ENCODE data around the gene AKAP13. TPM values are rescaled to one million over a fixed set of nuclear protein-coding genes. Genes with fewer than 3 reads are reported as not detected.

Gene AKAP13
- total RNA-seq, 1 donor from 2014 or later = 73.8 TPM

GRCh38 chr15:85684174-85684710 lies 303.8 kb downstream of the AKAP13 start:
- no peaks in the 10 kb centered on the region for H3K79me2 ChIP-seq (ENCODE audit: low read depth)
- H3K27ac ChIP-seq = no peak overlapping the region
- no peaks in the 10 kb centered on the region for H4K20me1 ChIP-seq (ENCODE audit: low read depth)
- H3K9me3 ChIP-seq (ENCODE audit: low read depth) = no peaks in the 10 kb centered on the region
- no peak overlapping the region for H3K4me2 ChIP-seq
- Mint-ChIP-seq H3K9me3 (no peaks in the 10 kb centered on the region), H3K27me3 (ENCODE audit: insufficient read depth, low read depth) (no peaks in the 10 kb centered on the region), H3K4me3 (no peak overlapping the region), H3K36me3 (peaks cover 14% of the 10 kb centered on the region), H3K4me1 (peaks cover 5% of the 10 kb centered on the region), H3K27ac (no peak overlapping the region)
- no peaks in the 10 kb centered on the region for H3K27me3 ChIP-seq
- H2AFZ ChIP-seq (replicated peaks) = no peak overlapping the region
- no peak for TF ChIP-seq EZH2 (IDR thresholded peaks at IDR 0.05)
- TF ChIP-seq EZH2phosphoT487 (IDR thresholded peaks at IDR 0.05) = no peak
- peaks cover 2% of the 10 kb centered on the region for H3F3A ChIP-seq (ENCODE audit: low read depth)
- H3K36me3 ChIP-seq = no peaks in the 10 kb centered on the region
- no peak for DNase-seq (ENCODE audit: low spot score)
- H3K9ac ChIP-seq = no peak overlapping the region
- H3K4me3 ChIP-seq = no peak overlapping the region
- peaks cover 3% of the 10 kb centered on the region for H3K4me1 ChIP-seq

- peaks cover 2% of the 10 kb centered on the region for H3F3A ChIP-seq (ENCODE audit: low read depth)
- no peaks in the 10 kb centered on the region for H3K27me3 Mint-ChIP-seq (ENCODE audit: insufficient read depth, low read depth)
- peaks cover 14% of the 10 kb centered on the region for H3K4me1 Mint-ChIP-seq
Measured at GRCh38 chr15:85685356-85685755, 305.0 kb downstream of the AKAP13 start.

GRCh38 chr15:85687329-85687728 lies 306.9 kb downstream of the AKAP13 start:
- Histone ChIP-seq H3K4me1 (peaks cover 28% of the 10 kb centered on the region), H3F3A (ENCODE audit: low read depth) (peaks cover 2% of the 10 kb centered on the region), H3K36me3 (no peaks in the 10 kb centered on the region), H3K79me2 (ENCODE audit: low read depth) (peaks cover 6% of the 10 kb centered on the region), H3K9me3 (ENCODE audit: low read depth) (no peaks in the 10 kb centered on the region), H2AFZ (replicated peaks) (no peak overlapping the region), H3K9ac (no peak overlapping the region), H3K27me3 (no peaks in the 10 kb centered on the region), H3K4me2 (no peak overlapping the region), H4K20me1 (ENCODE audit: low read depth) (no peaks in the 10 kb centered on the region), H3K27ac (no peak overlapping the region), H3K4me3 (no peak overlapping the region)
- H3K27me3 Mint-ChIP-seq (ENCODE audit: insufficient read depth, low read depth) = no peaks in the 10 kb centered on the region
- DNase-seq (ENCODE audit: low spot score) = no peak
- TF ChIP-seq EZH2 (IDR thresholded peaks at IDR 0.05) (no peak), CTCF (IDR thresholded peaks at IDR 0.05) (no peak), EZH2phosphoT487 (IDR thresholded peaks at IDR 0.05) (no peak)
- H3K36me3 Mint-ChIP-seq = peaks cover 12% of the 10 kb centered on the region
- H3K4me3 Mint-ChIP-seq = no peak overlapping the region
- H3K4me1 Mint-ChIP-seq = peaks cover 18% of the 10 kb centered on the region
- H3K9me3 Mint-ChIP-seq = no peaks in the 10 kb centered on the region
- H3K27ac Mint-ChIP-seq = no peak overlapping the region

More at GRCh38 chr15:85685356-85685755, 305.0 kb downstream of the AKAP13 start:
- Histone ChIP-seq H3K9me3 (ENCODE audit: low read depth) (no peaks in the 10 kb centered on the region), H3K4me2 (no peak overlapping the region), H3K36me3 (no peaks in the 10 kb centered on the region), H4K20me1 (ENCODE audit: low read depth) (no peaks in the 10 kb centered on the region), H3K4me1 (peaks cover 15% of the 10 kb centered on the region), H2AFZ (replicated peaks) (no peak overlapping the region), H3K9ac (no peak overlapping the region), H3K27ac (no peak overlapping the region), H3K79me2 (ENCODE audit: low read depth) (no peaks in the 10 kb centered on the region), H3K27me3 (no peaks in the 10 kb centered on the region), H3K4me3 (no peak overlapping the region)
- peaks cover 14% of the 10 kb centered on the region for H3K36me3 Mint-ChIP-seq
- no peak for DNase-seq (ENCODE audit: low spot score)
- no peak overlapping the region for H3K27ac Mint-ChIP-seq
- no peaks in the 10 kb centered on the region for H3K9me3 Mint-ChIP-seq
- no peak for TF ChIP-seq EZH2 (IDR thresholded peaks at IDR 0.05)
- no peak for TF ChIP-seq EZH2phosphoT487 (IDR thresholded peaks at IDR 0.05)
- TF ChIP-seq CTCF (IDR thresholded peaks at IDR 0.05) = no peak
- H3K4me3 Mint-ChIP-seq = no peak overlapping the region

GRCh38 chr15:85688711-85689110 lies 308.3 kb downstream of the AKAP13 start:
- TF ChIP-seq EZH2phosphoT487 (IDR thresholded peaks at IDR 0.05) = no peak
- TF ChIP-seq EZH2 (IDR thresholded peaks at IDR 0.05) = no peak
- TF ChIP-seq CTCF (IDR thresholded peaks at IDR 0.05) = no peak
- Histone ChIP-seq H3K4me2 (no peak overlapping the region), H3K9ac (no peak overlapping the region), H3K27ac (peak overlapping the region; percentile 21), H3K36me3 (no peaks in the 10 kb centered on the region), H3K4me3 (no peak overlapping the region), H4K20me1 (ENCODE audit: low read depth) (no peaks in the 10 kb centered on the region), H3F3A (ENCODE audit: low read depth) (peaks cover 2% of the 10 kb centered on the region), H3K79me2 (ENCODE audit: low read depth) (peaks cover 6% of the 10 kb centered on the region), H3K4me1 (peaks cover 28% of the 10 kb centered on the region), H3K9me3 (ENCODE audit: low read depth) (no peaks in the 10 kb centered on the region), H2AFZ (replicated peaks) (no peak overlapping the region), H3K27me3 (no peaks in the 10 kb centered on the region)
- H3K27me3 Mint-ChIP-seq (ENCODE audit: insufficient read depth, low read depth) = no peaks in the 10 kb centered on the region
- no peak for DNase-seq (ENCODE audit: low spot score)
- H3K27ac Mint-ChIP-seq = no peak overlapping the region
- peaks cover 6% of the 10 kb centered on the region for H3K36me3 Mint-ChIP-seq
- H3K9me3 Mint-ChIP-seq = no peaks in the 10 kb centered on the region
- H3K4me1 Mint-ChIP-seq = peaks cover 18% of the 10 kb centered on the region
- no peak overlapping the region for H3K4me3 Mint-ChIP-seq

Measured in neural progenitor cell (in vitro differentiated cells).